Stomach (tissue), 4 donors: ENCODE data around the gene CDH15.

ENCODE experiments used
- EP300 ChIP-seq: sonication (generic); formaldehyde crosslinking; IDR thresholded peaks from one replicate; pipeline ENCODE4 v1.6.1; 2017; ENCODE audit warnings: antibody characterized with exemption
- POLR2A ChIP-seq, 4 donors: fragments of 450-650 bp; IDR thresholded peaks; one replicate each; pipeline ENCODE4 v1.6.1; 2016; ENCODE audit warnings: antibody characterized with exemption in 4 of 4, control low read depth in 2 of 4, mild to moderate bottlenecking in 1 of 4, moderate library complexity in 1 of 4
- POLR2AphosphoS5 ChIP-seq, 3 donors: sonication (generic); formaldehyde crosslinking; IDR thresholded peaks; one replicate each; pipeline ENCODE4 v1.6.1; 2016; ENCODE audit warnings: antibody characterized with exemption in 3 of 3
- TF ChIP-seq, protein P1 (sequence below), 7 experiments: fragments of 450-650 bp in 4 of 7; fragments of 200-600 bp in 3 of 7; sonication (generic) in 3 of 7; IDR thresholded peaks; one replicate each; pipeline ENCODE4 v1.5.1; 2016 to 2019; ENCODE audit warnings: antibody characterized with exemption in 7 of 7, control low read depth in 2 of 7, mild to moderate bottlenecking in 1 of 7

DNA sequence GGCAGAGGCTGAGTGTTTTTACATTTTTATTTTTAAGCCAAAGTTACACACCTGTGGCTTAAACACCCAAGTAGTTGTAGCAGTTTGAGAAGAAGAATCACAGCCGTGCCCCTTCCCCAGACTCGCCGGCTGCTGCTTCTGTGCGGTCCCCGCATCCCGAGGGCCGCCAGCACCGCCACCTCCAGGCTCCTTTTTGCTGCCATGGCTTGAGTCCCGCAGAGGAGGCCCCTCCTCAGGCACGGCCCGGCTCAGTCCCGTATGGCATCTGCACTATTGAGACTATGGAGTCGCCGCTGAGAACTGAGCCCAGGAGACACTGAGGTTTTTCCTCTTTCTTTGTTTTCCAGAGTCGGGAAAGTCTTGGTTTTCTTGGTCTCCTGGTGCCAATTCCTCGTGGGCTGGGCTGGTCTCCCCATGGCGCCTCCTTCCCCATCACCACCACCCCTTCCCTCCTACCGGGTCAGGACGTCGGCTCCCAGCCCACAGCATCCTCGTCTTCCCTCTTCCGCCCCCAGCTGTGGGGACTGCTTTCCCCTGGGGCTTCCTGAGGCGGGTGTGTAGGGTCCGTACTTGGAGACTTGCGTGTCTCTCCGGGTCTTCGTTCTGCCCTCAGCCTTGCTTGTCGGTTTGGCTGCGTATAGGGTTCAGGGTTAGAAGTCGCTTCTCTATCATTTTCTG, 32.6 kb upstream of the CDH15 start:
- TF ChIP-seq POLR2AphosphoS5 (IDR thresholded peaks at IDR 0.05) (no peak), EP300 (no peak), POLR2A (IDR thresholded peaks at IDR 0.05) (no peak)
- TF ChIP-seq, protein P1, sequence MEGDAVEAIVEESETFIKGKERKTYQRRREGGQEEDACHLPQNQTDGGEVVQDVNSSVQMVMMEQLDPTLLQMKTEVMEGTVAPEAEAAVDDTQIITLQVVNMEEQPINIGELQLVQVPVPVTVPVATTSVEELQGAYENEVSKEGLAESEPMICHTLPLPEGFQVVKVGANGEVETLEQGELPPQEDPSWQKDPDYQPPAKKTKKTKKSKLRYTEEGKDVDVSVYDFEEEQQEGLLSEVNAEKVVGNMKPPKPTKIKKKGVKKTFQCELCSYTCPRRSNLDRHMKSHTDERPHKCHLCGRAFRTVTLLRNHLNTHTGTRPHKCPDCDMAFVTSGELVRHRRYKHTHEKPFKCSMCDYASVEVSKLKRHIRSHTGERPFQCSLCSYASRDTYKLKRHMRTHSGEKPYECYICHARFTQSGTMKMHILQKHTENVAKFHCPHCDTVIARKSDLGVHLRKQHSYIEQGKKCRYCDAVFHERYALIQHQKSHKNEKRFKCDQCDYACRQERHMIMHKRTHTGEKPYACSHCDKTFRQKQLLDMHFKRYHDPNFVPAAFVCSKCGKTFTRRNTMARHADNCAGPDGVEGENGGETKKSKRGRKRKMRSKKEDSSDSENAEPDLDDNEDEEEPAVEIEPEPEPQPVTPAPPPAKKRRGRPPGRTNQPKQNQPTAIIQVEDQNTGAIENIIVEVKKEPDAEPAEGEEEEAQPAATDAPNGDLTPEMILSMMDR (IDR thresholded peaks at IDR 0.05), result no peak
